Measurements from ENCODE around the gene NDRG4. TPM values are rescaled to one million over a fixed set of nuclear protein-coding genes. Genes with fewer than 3 reads are reported as not detected.
"Not testable (repeated sequence)": the region's sequence is repeated elsewhere in the genome, so short reads cannot be mapped to it uniquely, and the experiment has no call there.

NDRG4 gene
- total RNA-seq, 4 donors from 2014 or later, result 3.3 to 12.9 (median 9.3) TPM

GRCh38 chr16:58488531-58488930, 11.4 kb upstream of the NDRG4 start:
- DNase-seq, result no peak
- Histone ChIP-seq H3K9me3 (no peaks in the 10 kb centered on the region), H3K4me1 (peaks cover 0 to 6% of the 10 kb centered on the region in 2 donors), H3K27me3 (no peaks in the 10 kb centered on the region), H3K4me3 (replicated peaks in 1 of 3) (no peak overlapping the region), H3K27ac (no peak overlapping the region), H3K36me3 (no peaks in the 10 kb centered on the region)
- WGBS, 2 donors, result 61 to 87% methylated on average over 3 of the region's 3 CpGs
- TF ChIP-seq CTCF (IDR thresholded peaks at IDR 0.05) (no peak), POLR2A (IDR thresholded peaks at IDR 0.05) (no peak)
- intact Hi-C loops (cut with DNase I), result no loop called here

DNA sequence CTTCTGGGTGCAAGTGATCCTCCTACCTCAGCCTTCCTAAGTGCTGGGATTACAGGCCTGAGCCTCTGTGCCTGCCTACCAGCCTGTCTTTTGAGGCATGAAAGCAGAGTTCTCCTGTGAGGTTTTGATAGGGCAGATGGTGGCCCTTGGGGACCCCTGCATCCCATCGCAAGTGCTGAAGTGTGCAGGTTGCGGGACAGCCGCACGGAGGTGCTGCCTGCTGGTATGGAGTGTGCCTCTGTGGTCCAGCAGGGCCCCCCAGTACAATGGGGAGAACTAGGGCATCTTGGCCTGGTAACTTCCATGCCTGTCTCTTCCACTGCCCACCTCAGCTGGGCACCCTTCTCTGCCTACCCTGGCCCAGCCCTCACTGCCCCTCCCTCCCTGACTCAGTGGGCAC, 9.9 kb upstream of the NDRG4 start:
- WGBS, 2 donors, result 100% methylated on average over 1 of the region's 4 CpGs; no CpG with 5 or more reads in 1 of the 2 donors
- Histone ChIP-seq H3K9me3 (no peaks in the 10 kb centered on the region), H3K27ac (no peak overlapping the region), H3K4me3 (replicated peaks in 1 of 3) (no peak overlapping the region), H3K27me3 (no peaks in the 10 kb centered on the region), H3K36me3 (no peaks in the 10 kb centered on the region), H3K4me1 (peaks cover 0 to 6% of the 10 kb centered on the region in 2 donors)
- no peak for DNase-seq
- TF ChIP-seq POLR2A (IDR thresholded peaks at IDR 0.05), result no peak
- TF ChIP-seq CTCF (IDR thresholded peaks at IDR 0.05), result no peak
- intact Hi-C loops (cut with DNase I), result no loop called here

DNA sequence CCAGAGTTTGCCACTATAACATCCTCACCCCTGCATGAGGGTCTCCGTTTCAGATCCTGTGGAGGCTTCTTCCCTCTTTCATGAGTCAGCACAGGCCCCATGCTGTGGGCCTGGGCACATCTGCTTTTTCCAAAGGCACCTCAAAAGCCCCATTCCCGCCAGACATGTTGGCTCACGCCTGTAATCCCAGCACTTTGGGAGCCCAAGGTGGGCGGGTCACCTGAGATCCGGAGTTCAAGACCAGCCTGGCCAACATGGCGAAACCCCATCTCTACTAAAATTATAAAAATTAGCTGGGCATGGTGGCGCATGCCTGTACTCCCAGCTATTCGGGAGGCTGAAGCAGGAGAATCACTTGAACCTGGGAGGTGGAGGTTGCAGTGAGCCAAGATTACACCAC, 9.4 kb upstream of the NDRG4 start:
- DNase-seq; H3K9me3 ChIP-seq; H3K27me3 ChIP-seq; H3K27ac ChIP-seq; intact Hi-C loops (cut with DNase I); H3K36me3 ChIP-seq; H3K4me3 ChIP-seq (replicated peaks in 1 of 3); H3K4me1 ChIP-seq: not testable (repeated sequence)
- WGBS, 2 donors, result 93 to 94% methylated on average over 8 of the region's 8 CpGs

DNA sequence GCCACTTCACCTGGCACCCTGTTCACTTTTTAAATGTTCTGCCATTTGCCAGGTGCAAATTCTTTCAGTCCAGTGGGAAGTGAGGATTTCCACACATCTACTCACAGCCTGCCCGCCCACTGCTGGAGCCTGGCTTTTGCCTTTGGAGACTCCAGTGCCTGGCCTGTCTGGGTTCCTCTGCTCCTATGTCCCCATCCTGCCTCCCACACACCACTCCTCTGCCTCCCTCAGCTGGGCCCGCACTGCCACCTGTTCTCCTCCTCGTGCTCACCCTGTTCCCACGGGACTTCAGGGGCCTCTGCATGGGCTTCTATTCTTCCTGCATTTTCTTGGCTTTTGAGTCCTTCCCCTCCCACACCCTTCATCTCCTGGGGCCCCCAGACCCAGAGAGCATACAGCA, 7.9 kb upstream of the NDRG4 start:
- peaks cover 0 to 6% of the 10 kb centered on the region in 2 donors for H3K4me1 ChIP-seq
- no peaks in the 10 kb centered on the region for H3K9me3 ChIP-seq
- H3K27ac ChIP-seq, result no peak overlapping the region
- no peak overlapping the region for H3K4me3 ChIP-seq (replicated peaks in 1 of 3)
- WGBS, 2 donors, result 72 to 76% methylated on average over 4 of the region's 4 CpGs
- DNase-seq, result no peak
- no peaks in the 10 kb centered on the region for H3K27me3 ChIP-seq
- TF ChIP-seq CTCF (IDR thresholded peaks at IDR 0.05), result no peak
- intact Hi-C loops (cut with DNase I), result no loop called here
- H3K36me3 ChIP-seq, result no peaks in the 10 kb centered on the region

DNA sequence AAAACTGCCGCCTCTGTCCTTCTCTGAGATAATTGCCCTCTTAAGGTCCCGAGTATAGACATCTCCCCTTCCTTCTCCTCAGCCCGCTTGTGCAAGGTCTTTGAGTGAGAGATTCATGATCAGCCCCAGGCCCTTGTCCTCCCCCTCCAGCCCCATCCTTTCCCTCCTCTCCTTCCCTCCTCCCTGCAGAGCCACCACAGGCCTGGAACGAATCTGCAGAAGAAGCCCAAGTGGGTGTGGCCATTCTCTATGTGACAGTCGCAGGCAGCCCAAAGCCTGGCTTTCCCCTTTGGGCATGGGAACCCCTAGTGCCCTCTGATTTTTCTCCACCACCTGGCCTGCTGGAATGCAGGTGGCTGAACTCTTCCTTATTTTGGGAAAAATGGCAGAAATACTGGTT, 7.2 kb upstream of the NDRG4 start:
- TF ChIP-seq CTCF (IDR thresholded peaks at IDR 0.05) (no peak), POLR2A (IDR thresholded peaks at IDR 0.05) (no peak)
- WGBS, 2 donors, result 43 to 55% methylated on average over 5 of the region's 5 CpGs
- H3K27ac ChIP-seq, result no peak overlapping the region
- H3K9me3 ChIP-seq, result no peaks in the 10 kb centered on the region
- no peak for DNase-seq
- intact Hi-C loops (cut with DNase I), result no loop called here
- no peak overlapping the region for H3K4me3 ChIP-seq (replicated peaks in 1 of 3)
- H3K4me1 ChIP-seq, result peaks cover 0 to 2% of the 10 kb centered on the region in 2 donors
- no peaks in the 10 kb centered on the region for H3K36me3 ChIP-seq
- H3K27me3 ChIP-seq, result no peaks in the 10 kb centered on the region
